T47D (cell line): ENCODE data around the gene ZFP82.

Experiments
- DNase-seq, 2 experiments: peaks; one replicate each; pipeline versions ENCODE4 v3.0.0 to v3.0.0-alpha.2; 2011 to 2012; ENCODE audit warnings: low read depth in 1 of 2, low spot score in 1 of 2
- JUND ChIP-seq: IDR thresholded peaks from 2 replicates; pipeline ENCODE4 v1.6.1; 2012; ENCODE audit warnings: low read depth
- in situ Hi-C: cut with HindIII; loops from 2 replicates; pipeline ENCODE4 v1.10.0; 2016; ENCODE audit warnings: low sequenced_read_pairs, low pct_unique_long_range_greater_than_20kb

The ZFP82 gene

GRCh38 chr19:36404498-36404897, 13.9 kb downstream of the ZFP82 start:
- in situ Hi-C loops: no loop called here
- DNase-seq: no peak
- TF ChIP-seq JUND: no peak

DNA sequence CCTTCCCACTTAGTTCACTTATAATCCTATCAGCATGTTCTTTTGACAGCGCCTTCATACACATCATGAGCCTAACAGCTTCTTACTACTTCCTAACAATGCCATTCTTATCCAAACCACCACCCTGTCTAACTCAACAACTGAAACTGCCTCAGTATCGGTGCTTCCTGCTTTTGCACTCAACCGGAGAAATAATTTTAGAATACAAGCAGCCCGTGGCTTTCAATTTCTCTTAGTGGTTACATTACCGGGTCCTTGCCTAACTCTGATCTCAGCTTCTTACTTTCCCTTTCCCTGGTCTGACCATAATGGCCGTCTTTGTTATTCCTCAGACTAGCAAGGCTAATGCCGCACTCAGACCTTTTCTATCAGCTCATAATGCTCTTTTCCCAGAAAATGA, 17.0 kb downstream of the ZFP82 start:
- in situ Hi-C loops: no loop called here
- no peak for DNase-seq
- no peak for TF ChIP-seq JUND

DNA sequence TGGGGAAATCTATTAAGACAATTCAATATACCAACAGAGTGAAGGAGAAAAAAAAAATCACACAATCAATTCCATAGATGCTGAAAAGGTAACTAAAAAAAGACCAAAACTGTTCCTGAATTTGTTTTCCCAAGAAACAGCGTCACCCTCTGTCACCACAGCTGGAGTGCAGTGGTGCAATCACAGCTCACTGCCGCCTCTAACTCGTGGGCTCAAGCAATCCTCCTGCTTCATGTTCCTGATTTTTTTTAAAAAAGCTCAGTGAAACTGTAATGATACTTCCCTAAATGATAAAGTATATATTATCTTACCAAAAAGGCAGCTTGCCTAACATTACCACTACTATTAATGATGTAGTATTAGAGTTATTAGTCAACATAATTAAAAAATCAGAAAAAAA, 19.9 kb downstream of the ZFP82 start:
- TF ChIP-seq JUND: no peak
- no peak for DNase-seq
- in situ Hi-C loops: no loop called here

DNA sequence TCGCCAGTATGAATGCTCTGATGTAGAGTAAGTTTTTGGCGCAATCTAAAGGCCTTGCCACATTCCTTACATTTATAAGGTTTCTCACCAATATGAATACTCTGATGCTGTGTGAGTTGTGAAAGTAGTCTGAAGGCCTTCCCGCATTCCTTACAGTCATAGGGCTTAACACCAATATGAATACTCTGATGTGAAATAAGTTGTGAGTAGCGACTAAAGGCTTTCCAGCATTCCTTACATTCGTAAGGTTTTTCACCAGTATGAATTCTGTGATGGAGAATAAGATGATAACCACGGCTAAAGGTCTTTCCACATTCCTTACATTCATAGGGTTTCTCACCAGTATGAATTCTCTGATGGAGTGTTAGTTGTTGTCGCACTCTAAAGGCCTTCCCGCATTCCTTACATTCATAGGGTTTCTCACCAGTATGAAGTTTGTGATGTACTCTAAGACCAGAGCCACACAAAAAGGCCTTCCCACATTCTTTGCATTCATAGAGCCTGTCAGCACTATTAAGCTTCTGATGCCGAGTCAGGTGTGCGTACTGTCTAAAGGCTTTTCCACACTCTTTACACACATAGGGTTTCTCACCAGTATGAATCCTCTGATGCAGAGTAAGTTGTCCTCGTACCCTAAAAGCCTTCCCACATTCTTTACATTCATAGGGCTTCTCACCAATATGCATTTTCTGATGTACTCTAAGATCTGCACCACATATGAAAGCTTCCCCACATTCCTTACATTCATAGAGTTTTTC, 25.3 kb downstream of the ZFP82 start:
- no peak for TF ChIP-seq JUND
- in situ Hi-C loops: no loop called here
- DNase-seq: no peak

- DNase-seq: no peak
- no peak for TF ChIP-seq JUND
- in situ Hi-C loops: no loop called here
These were observed 39.0 kb downstream of the ZFP82 start for GRCh38 chr19:36379510-36379819.

- in situ Hi-C loops: no loop called here
- TF ChIP-seq JUND: no peak
- peak; percentile 89 to 95 for DNase-seq
These were observed 39.6 kb downstream of the ZFP82 start, which contains the start of gene ZFP14 for GRCh38 chr19:36378625-36379509. Gene ZFP14 (minus strand): TSS chr19:36379201. CDS start chr19:36367892, 11,309 bp downstream.

- no peak for DNase-seq
- TF ChIP-seq JUND: no peak
- in situ Hi-C loops: no loop called here
These were observed 40.8 kb downstream of the ZFP82 start for GRCh38 chr19:36377541-36378178.

GRCh38 chr19:36373638-36374156, 44.7 kb downstream of the ZFP82 start:
- no peak for TF ChIP-seq JUND
- in situ Hi-C loops: no loop called here
- no peak for DNase-seq

- in situ Hi-C loops: no loop called here
- no peak for TF ChIP-seq JUND
- no peak for DNase-seq
These were observed 46.6 kb downstream of the ZFP82 start for GRCh38 chr19:36371886-36372285.

DNA sequence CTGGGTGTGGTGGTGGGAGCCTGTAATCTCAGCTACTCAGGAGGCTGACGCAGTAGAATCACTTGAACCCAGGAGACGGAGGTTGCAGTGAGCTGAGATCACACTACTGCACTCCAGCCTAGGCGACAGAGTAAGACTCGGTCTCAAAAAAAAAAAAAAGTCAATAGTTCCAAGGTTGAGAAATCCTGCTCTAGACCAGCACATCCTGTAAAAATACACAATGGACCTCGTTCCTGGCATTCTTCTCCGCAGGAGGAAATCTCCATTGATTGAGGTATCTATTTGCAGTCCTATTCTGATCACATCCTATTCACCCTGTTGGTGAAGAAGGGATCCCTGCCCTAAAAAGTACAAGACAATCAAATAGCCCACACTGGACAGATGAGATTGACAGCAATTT, 54.6 kb downstream of the ZFP82 start:
- in situ Hi-C loops: no loop called here

More for the DNA sequence above, 54.6 kb downstream of the ZFP82 start:
- TF ChIP-seq JUND: no peak
- no peak for DNase-seq
